Stimulated activated CD4-positive, alpha-beta T cell treated with anti-CD3 and anti-CD28 coated beads, Interleukin-12 subunit alpha, Interleukin-12 subunit beta, amount 100 ng/mL, for 4 hours (primary cell): ENCODE measurements around the gene CD163.
A peak's percentile ranks its signal among the peaks of the same experiment; 100 is the strongest.
"Not testable (repeated sequence)": the region's sequence is repeated elsewhere in the genome, so short reads cannot be mapped to it uniquely, and the experiment has no call there.

Source experiments
- DNase-seq: peaks from one replicate; pipeline ENCODE4 v3.0.0-alpha.2; 2020

The CD163 gene

DNA sequence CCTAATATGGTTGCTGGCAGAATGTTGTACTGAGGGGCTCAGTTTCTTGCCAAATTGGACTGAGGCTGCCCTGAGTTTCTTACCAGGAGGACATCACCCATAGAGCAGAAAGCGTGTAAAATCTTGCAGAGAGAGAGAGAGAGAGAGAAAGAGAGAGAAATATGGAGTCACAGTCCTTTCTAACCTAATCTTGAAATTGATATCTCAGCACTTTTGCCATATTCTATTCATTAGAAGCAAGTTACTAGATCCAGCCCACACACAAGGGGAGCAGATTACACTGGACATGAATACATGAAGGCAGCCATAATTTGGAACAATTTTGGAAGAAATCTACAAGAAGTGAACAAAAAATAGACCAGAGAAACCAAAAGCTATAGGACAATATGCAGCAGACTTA is 55.5 kb downstream of the CD163 start:
- no peak for DNase-seq

DNA sequence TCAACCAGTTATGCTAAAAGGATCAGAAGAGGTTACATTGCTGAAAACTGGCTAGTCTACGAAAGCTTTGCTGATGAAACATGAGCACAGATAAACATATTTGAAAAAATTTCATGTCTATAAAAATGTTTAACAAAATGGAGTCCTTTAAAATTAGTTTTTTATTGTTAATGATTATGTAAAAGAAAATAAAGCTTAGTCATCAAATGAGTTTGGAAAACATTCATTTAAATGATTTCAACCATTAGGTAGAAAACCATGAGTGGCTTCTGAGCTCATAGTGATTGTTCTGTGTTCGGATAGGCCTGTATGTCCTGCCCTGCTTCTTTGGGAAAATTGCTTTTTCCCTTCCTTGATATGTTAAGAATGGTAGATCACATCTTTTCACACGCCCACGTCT is 59.0 kb downstream of the CD163 start:
- no peak for DNase-seq

DNA sequence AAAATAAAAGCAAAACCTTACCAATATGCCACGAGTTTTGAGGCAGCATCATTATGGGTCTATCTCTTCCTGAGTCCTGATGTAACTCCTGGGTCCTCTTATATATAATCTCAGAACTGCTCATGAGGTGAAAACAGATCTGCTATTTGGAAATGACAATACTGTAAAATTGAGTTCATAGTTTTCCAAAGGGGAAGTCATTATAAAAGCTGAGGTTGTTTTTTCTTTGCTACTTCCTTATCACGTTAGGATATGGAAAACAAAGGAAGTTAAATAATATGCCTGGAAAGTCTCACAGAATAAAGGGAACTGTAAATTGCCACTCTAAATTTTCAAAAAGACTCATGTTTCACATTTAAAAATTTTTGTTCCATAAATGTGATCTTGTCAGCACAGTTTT is 59.5 kb downstream of the CD163 start, which contains the start of gene CD163L1:
Gene CD163L1 (minus strand): TSS at position 78 of the 400 bp plus-strand sequence. CDS start 26 bp downstream, at position 52.
- DNase-seq = no peak

DNA sequence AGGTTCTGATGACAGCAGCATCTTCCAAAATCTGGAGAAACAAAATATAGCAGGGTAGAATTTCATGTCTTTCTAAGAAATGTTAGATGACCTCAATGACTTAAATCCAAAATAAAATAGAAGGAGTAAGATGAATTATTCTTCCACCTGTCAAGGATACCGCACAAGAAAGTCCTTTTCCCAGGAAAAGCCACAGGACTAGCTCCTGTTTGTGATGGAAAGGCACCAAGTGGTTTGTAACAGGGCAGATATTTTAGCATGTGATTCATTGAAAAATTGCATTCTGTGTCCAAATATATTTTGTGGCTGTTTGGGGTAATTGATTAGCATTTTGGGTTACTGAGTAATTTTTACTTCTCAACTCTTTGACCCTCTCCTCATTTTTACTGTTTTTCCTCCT is 62.4 kb downstream of the CD163 start:
- DNase-seq = no peak

GRCh38 chr12:7439579-7440505 is 63.7 kb downstream of the CD163 start:
- DNase-seq = peak; percentile 35

DNA sequence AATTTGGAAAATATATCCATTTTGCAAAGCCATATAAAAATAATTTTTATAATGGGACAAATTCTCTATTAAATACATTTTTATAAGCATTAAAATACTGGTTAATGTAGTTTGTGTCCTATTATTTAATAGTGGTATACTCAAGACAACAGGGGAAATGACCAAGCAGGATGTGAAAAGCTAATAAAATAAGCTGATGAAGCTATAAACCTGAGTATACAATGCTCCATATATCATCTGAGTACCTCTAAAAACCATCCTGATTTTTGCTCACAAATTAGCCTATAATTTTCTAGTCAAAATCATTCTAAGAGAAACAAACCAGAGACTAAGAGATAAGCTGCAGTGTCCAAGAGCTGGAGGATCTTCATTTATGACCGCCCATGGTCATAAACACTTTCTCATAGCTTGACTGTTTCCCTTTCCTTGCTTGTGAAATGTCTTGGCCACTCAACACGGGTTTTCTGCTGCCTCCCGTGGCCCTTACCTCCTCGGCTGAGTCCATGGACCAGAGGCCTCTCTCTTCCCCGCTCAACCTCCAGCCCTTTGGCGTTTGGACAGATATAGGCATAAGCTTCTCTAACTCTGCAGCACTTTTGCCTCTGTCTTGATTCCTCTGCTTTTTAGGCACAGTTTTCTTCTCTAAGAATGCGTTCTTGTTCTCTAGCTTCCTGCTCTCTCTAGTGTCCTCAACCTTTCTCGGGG is 65.1 kb downstream of the CD163 start:
- DNase-seq = not testable (repeated sequence)

DNA sequence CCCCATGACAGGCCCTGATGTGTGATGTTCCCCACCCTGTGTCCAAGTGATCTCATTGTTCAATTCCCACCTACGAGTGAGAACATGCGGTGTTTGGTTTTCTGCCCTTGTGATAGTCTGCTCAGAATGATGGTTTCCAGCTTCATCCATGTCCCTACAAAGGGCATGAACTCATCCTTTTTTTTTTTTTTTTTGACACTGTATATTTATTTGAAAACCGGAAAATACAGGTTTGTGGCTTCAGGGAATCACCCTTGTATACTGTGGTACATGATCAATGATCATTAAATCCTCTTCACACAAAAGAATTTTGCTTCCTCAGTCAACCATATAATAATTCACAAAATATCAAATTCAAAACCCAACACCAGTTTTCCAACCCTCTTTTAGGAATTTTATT is 66.1 kb downstream of the CD163 start:
- not testable (repeated sequence) for DNase-seq

- DNase-seq = no peak
Observed at GRCh38 chr12:7434670-7435069, 68.9 kb downstream of the CD163 start.

DNA sequence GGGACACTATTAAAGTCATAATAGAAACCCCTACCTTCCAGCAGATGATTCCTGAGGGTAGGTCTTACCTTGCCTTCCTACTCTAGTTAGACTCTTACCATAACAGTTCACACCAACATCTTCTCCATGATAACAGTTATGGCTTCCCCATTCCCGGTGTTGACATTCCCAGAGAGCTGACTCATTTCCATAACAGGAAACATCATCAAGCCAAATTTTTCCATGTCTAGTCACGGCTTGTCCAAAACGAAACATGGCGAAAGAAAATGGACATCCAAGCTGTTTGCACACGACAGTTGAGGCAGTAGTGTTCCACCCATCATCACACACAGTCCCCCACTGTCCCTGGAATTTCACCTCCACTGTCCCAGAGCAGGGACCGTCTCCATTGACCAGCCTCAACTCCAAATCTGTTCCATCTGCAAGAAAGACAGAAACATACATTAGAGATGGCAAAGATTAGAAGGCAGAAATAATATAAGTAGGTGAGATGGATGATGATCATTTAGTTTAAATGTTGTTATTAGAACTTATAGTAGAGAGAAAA is 70.2 kb downstream of the CD163 start:
- DNase-seq = no peak

- DNase-seq = no peak
Observed at GRCh38 chr12:7431993-7432685, 71.4 kb downstream of the CD163 start.
